Neuronal stem cell (in vitro differentiated cells): ENCODE results near the gene MRPL39.

Experiments
- DNase-seq: peaks from one replicate; pipeline ENCODE4 v3.0.0-alpha.2; 2013; ENCODE audit warnings: low spot score
- H2AFZ ChIP-seq: one replicate; pipeline ENCODE4 v1.6.1; 2013; ENCODE audit warnings: mild to moderate bottlenecking, low read length, inconsistent platforms
- H2AK5ac ChIP-seq: 2 replicates; pipeline ENCODE4 v1.6.1; 2013; ENCODE audit warnings: low read depth, mild to moderate bottlenecking, inconsistent platforms, low read length, moderate library complexity, mixed read lengths
- H2BK120ac ChIP-seq: 2 replicates; pipeline ENCODE4 v1.6.1; 2013; ENCODE audit warnings: low read depth, mild to moderate bottlenecking, inconsistent platforms, low read length, moderate library complexity, mixed read lengths
- H2BK12ac ChIP-seq: one replicate; pipeline ENCODE4 v1.6.1; 2013; ENCODE audit warnings: low read length, inconsistent platforms
- H2BK15ac ChIP-seq: 2 replicates; pipeline ENCODE4 v1.6.1; 2013; ENCODE audit warnings: mild to moderate bottlenecking, low read length, inconsistent platforms, mixed read lengths
- H2BK5ac ChIP-seq: one replicate; pipeline ENCODE4 v1.6.1; 2013; ENCODE audit warnings: inconsistent platforms, mild to moderate bottlenecking, low read length, moderate library complexity
- H3K14ac ChIP-seq: one replicate; pipeline ENCODE4 v1.6.1; 2013; ENCODE audit warnings: low read length, inconsistent platforms
- H3K18ac ChIP-seq: 2 replicates; pipeline ENCODE4 v1.6.1; 2013; ENCODE audit warnings: low read length, inconsistent platforms
- H3K23ac ChIP-seq: 2 replicates; pipeline ENCODE4 v1.6.1; 2013; ENCODE audit warnings: low read depth, mild to moderate bottlenecking, mixed read lengths, low read length, inconsistent platforms; ENCODE audit not compliant: poor library complexity
- H3K27ac ChIP-seq: replicated peaks from 3 replicates; pipeline ENCODE4 v1.5.1; 2013; ENCODE audit warnings: low read length, inconsistent platforms
- H3K27me3 ChIP-seq, 3 experiments: 2 replicates each; pipeline ENCODE4 v1.6.1; 2013; ENCODE audit warnings: low read length in 3 of 3, mild to moderate bottlenecking in 2 of 3, inconsistent platforms in 1 of 3, low read depth in 1 of 3, mixed read lengths in 1 of 3, moderate library complexity in 1 of 3; ENCODE audit not compliant: control insufficient read depth in 3 of 3, insufficient read depth in 3 of 3
- H3K36me3 ChIP-seq, 2 donors: replicated peaks in 1 of 2; 2 replicates each; pipeline ENCODE4 v1.6.1; 2013; ENCODE audit warnings: low read length in 2 of 2; ENCODE audit not compliant: control insufficient read depth in 2 of 2, insufficient read depth in 2 of 2
- H3K4ac ChIP-seq: 2 replicates; pipeline ENCODE4 v1.6.1; 2013; ENCODE audit warnings: inconsistent platforms, mild to moderate bottlenecking, low read length, moderate library complexity
- H3K4me1 ChIP-seq, 2 donors: 1 replicate in 1 of 2; 2 replicates in 1 of 2; pipeline ENCODE4 v1.6.1; 2013; ENCODE audit warnings: low read length in 2 of 2, low read depth in 1 of 2; ENCODE audit not compliant: control insufficient read depth in 2 of 2, insufficient read depth in 1 of 2
- H3K4me2 ChIP-seq: one replicate; pipeline ENCODE4 v1.6.1; 2013; ENCODE audit warnings: mild to moderate bottlenecking, low read length, inconsistent platforms; ENCODE audit not compliant: insufficient read depth, poor library complexity, severe bottlenecking
- H3K4me3 ChIP-seq, 2 donors: 2 replicates each; pipeline ENCODE4 v1.5.1; 2013; ENCODE audit warnings: low read length in 2 of 2, mild to moderate bottlenecking in 2 of 2, inconsistent platforms in 1 of 2, moderate library complexity in 1 of 2
- H3K79me1 ChIP-seq: one replicate; pipeline ENCODE4 v1.6.1; 2013; ENCODE audit warnings: low read depth, mild to moderate bottlenecking, inconsistent platforms, low read length, moderate library complexity
- H3K9ac ChIP-seq: one replicate; pipeline ENCODE4 v1.6.1; 2013; ENCODE audit warnings: mild to moderate bottlenecking, low read depth, low read length, inconsistent platforms; ENCODE audit not compliant: poor library complexity
- H3K9me3 ChIP-seq, 2 donors: replicated peaks in 1 of 2; 2 replicates each; pipeline versions ENCODE3 to v1.6.1; 2013; ENCODE audit warnings: low read length in 2 of 2, mild to moderate bottlenecking in 2 of 2, inconsistent platforms in 1 of 2, low read depth in 1 of 2, mixed read lengths in 1 of 2, moderate library complexity in 1 of 2; ENCODE audit not compliant: control insufficient read depth in 2 of 2, insufficient read depth in 1 of 2
- H4K8ac ChIP-seq: one replicate; pipeline ENCODE4 v1.6.1; 2013; ENCODE audit warnings: low read depth, mild to moderate bottlenecking, inconsistent platforms, low read length, moderate library complexity
- H4K91ac ChIP-seq: one replicate; pipeline ENCODE4 v1.6.1; 2013; ENCODE audit warnings: low read length, low read depth, mild to moderate bottlenecking, inconsistent platforms; ENCODE audit not compliant: poor library complexity
- WGBS, 2 donors: extraction: QIAGEN DNeasy Blood & Tissue Kit; methylation state at CpG; one replicate each; pipeline ENCODE4 v1.1.7; 2013; ENCODE audit warnings: missing lambda C conversion rate in 2 of 2, mixed read lengths in 1 of 2; ENCODE audit not compliant: insufficient read length in 2 of 2, insufficient replicate concordance in 1 of 2; ENCODE audit errors: extremely low coverage in 2 of 2; 5-methylcytosine and 5-hydroxymethylcytosine counted together

The MRPL39 gene

GRCh38 chr21:25582888-25583287 is 24.4 kb downstream of the MRPL39 start:
- no peak overlapping the region for H2BK5ac ChIP-seq
- no peak for DNase-seq
- H3K18ac ChIP-seq: no peak overlapping the region
- H4K91ac ChIP-seq: no peak overlapping the region
- no peak overlapping the region for H3K14ac ChIP-seq
- no peak overlapping the region for H2AFZ ChIP-seq
- no peaks in the 10 kb centered on the region for H3K9me3 ChIP-seq
- no peak overlapping the region for H2AK5ac ChIP-seq
- H2BK15ac ChIP-seq: no peak overlapping the region
- no peak overlapping the region for H3K4me3 ChIP-seq
- H2BK12ac ChIP-seq: no peak overlapping the region
- no peaks in the 10 kb centered on the region for H3K27me3 ChIP-seq
- no peak overlapping the region for H3K4ac ChIP-seq
- no CpG with 5 or more reads among the region's 5 CpGs for WGBS, 2 donors
- H3K79me1 ChIP-seq: no peaks in the 10 kb centered on the region
- H3K4me2 ChIP-seq: no peak overlapping the region
- H3K4me1 ChIP-seq: no peaks in the 10 kb centered on the region
- H3K36me3 ChIP-seq: peaks cover 2 to 59% of the 10 kb centered on the region in 2 donors
- H4K8ac ChIP-seq: no peak overlapping the region
- no peak overlapping the region for H3K9ac ChIP-seq
- no peak overlapping the region for H3K23ac ChIP-seq
- no peak overlapping the region for H2BK120ac ChIP-seq
- no peak overlapping the region for H3K27ac ChIP-seq

GRCh38 chr21:25582164-25582790 is 25.0 kb downstream of the MRPL39 start:
- Histone ChIP-seq H3K4me1 (no peaks in the 10 kb centered on the region), H4K91ac (no peak overlapping the region), H3K27ac (no peak overlapping the region), H3K23ac (no peak overlapping the region), H3K4me3 (no peak overlapping the region), H3K79me1 (no peaks in the 10 kb centered on the region), H3K4me2 (no peak overlapping the region), H3K18ac (no peak overlapping the region), H2AK5ac (no peak overlapping the region), H3K9me3 (no peaks in the 10 kb centered on the region), H2BK15ac (no peak overlapping the region), H3K27me3 (no peaks in the 10 kb centered on the region), H3K9ac (no peak overlapping the region), H3K4ac (no peak overlapping the region), H2BK5ac (no peak overlapping the region), H2BK12ac (no peak overlapping the region), H4K8ac (no peak overlapping the region), H2BK120ac (no peak overlapping the region), H3K36me3 (peaks cover 0 to 58% of the 10 kb centered on the region in 2 donors), H3K14ac (no peak overlapping the region), H2AFZ (no peak overlapping the region)
- WGBS, 2 donors: no CpG with 5 or more reads among the region's 3 CpGs
- no peak for DNase-seq

- no peak overlapping the region for H3K18ac ChIP-seq
- no peak overlapping the region for H2BK120ac ChIP-seq
- no peak for DNase-seq
- H2AFZ ChIP-seq: no peak overlapping the region
- no peak overlapping the region for H4K91ac ChIP-seq
- no peak overlapping the region for H2AK5ac ChIP-seq
- H4K8ac ChIP-seq: no peak overlapping the region
- no peaks in the 10 kb centered on the region for H3K27me3 ChIP-seq
- H3K79me1 ChIP-seq: no peaks in the 10 kb centered on the region
- H3K4me3 ChIP-seq: no peak overlapping the region
- no peaks in the 10 kb centered on the region for H3K9me3 ChIP-seq
- WGBS, 2 donors: no CpG with 5 or more reads among the region's 3 CpGs
- no peak overlapping the region for H3K23ac ChIP-seq
- no peak overlapping the region for H2BK5ac ChIP-seq
- H3K9ac ChIP-seq: no peak overlapping the region
- H2BK15ac ChIP-seq: no peak overlapping the region
- peaks cover 0 to 52% of the 10 kb centered on the region in 2 donors for H3K36me3 ChIP-seq
- no peak overlapping the region for H3K4me2 ChIP-seq
- H3K14ac ChIP-seq: no peak overlapping the region
- no peak overlapping the region for H3K27ac ChIP-seq
- H3K4ac ChIP-seq: no peak overlapping the region
- no peak overlapping the region for H2BK12ac ChIP-seq
- no peaks in the 10 kb centered on the region for H3K4me1 ChIP-seq
Observed at GRCh38 chr21:25581582-25581981, 25.7 kb downstream of the MRPL39 start.

- Histone ChIP-seq H3K27ac (no peak overlapping the region), H3K36me3 (peaks cover 0 to 49% of the 10 kb centered on the region in 2 donors), H3K23ac (no peak overlapping the region), H3K9ac (no peak overlapping the region), H3K4me2 (no peak overlapping the region), H4K8ac (no peak overlapping the region), H2BK120ac (no peak overlapping the region), H3K27me3 (no peaks in the 10 kb centered on the region), H3K4ac (no peak overlapping the region), H2BK15ac (no peak overlapping the region), H3K4me1 (no peaks in the 10 kb centered on the region), H3K14ac (no peak overlapping the region), H4K91ac (no peak overlapping the region), H3K4me3 (no peak overlapping the region), H2AFZ (no peak overlapping the region), H2BK5ac (no peak overlapping the region), H2AK5ac (no peak overlapping the region), H3K18ac (no peak overlapping the region), H3K79me1 (no peaks in the 10 kb centered on the region), H2BK12ac (no peak overlapping the region), H3K9me3 (no peaks in the 10 kb centered on the region)
- WGBS, 2 donors: no CpG with 5 or more reads among the region's 4 CpGs
- DNase-seq: no peak
Observed at GRCh38 chr21:25580912-25581260, 26.4 kb downstream of the MRPL39 start.
